ENCODE results near the gene TKFC.

GRCh38 chr11:61307354-61307753 is 25.7 kb upstream of the TKFC start:
- TF ChIP-seq CTCF (IDR thresholded peaks at IDR 0.05) (no peak), POLR2AphosphoS5 (IDR thresholded peaks at IDR 0.05) (no peak), POLR2A (IDR thresholded peaks at IDR 0.05) (no peak)
